Ecto neural progenitor cell (in vitro differentiated cells): ENCODE measurements around the gene VPS8.

Experiments used
- DNase-seq: peaks from one replicate; pipeline ENCODE4 v3.0.0-alpha.2; 2018; ENCODE audit warnings: low spot score

Gene VPS8

GRCh38 chr3:184812662-184813042 is 686 bp downstream of the VPS8 start:
- no peak for DNase-seq

GRCh38 chr3:184813357-184813756 is 1.4 kb downstream of the VPS8 start:
- no peak for DNase-seq

- no peak for DNase-seq
These were observed 2.2 kb downstream of the VPS8 start for GRCh38 chr3:184814214-184814613.

GRCh38 chr3:184815046-184815930 is 3.3 kb downstream of the VPS8 start:
- DNase-seq, result no peak

GRCh38 chr3:184816614-184817013 is 4.6 kb downstream of the VPS8 start:
- DNase-seq, result no peak

- DNase-seq, result no peak
These were observed 8.6 kb downstream of the VPS8 start for GRCh38 chr3:184820525-184820924.

GRCh38 chr3:184821034-184821433 is 9.1 kb downstream of the VPS8 start:
- no peak for DNase-seq

- no peak for DNase-seq
These were observed 10.1 kb downstream of the VPS8 start for GRCh38 chr3:184822081-184822480.

- no peak for DNase-seq
These were observed 10.7 kb downstream of the VPS8 start for GRCh38 chr3:184822654-184823053.

GRCh38 chr3:184823990-184824389 is 12.0 kb downstream of the VPS8 start:
- no peak for DNase-seq

- DNase-seq, result no peak
These were observed 13.3 kb downstream of the VPS8 start for GRCh38 chr3:184825121-184825820.

GRCh38 chr3:184827572-184827971 is 15.6 kb downstream of the VPS8 start:
- no peak for DNase-seq

GRCh38 chr3:184832044-184832443 is 20.1 kb downstream of the VPS8 start:
- DNase-seq, result no peak

- DNase-seq, result no peak
These were observed 20.9 kb downstream of the VPS8 start for GRCh38 chr3:184832903-184833302.

GRCh38 chr3:184836090-184836822 is 24.3 kb downstream of the VPS8 start:
- no peak for DNase-seq

GRCh38 chr3:184842433-184842832 is 30.5 kb downstream of the VPS8 start:
- DNase-seq, result no peak

GRCh38 chr3:184845819-184846218 is 33.9 kb downstream of the VPS8 start:
- no peak for DNase-seq

- DNase-seq, result no peak
These were observed 34.5 kb downstream of the VPS8 start for GRCh38 chr3:184846496-184846895.

- no peak for DNase-seq
These were observed 37.0 kb downstream of the VPS8 start for GRCh38 chr3:184848934-184849333.

GRCh38 chr3:184850201-184850600 is 38.2 kb downstream of the VPS8 start:
- DNase-seq, result no peak

- no peak for DNase-seq
These were observed 45.1 kb downstream of the VPS8 start for GRCh38 chr3:184857099-184857498.

GRCh38 chr3:184864000-184864399 is 52.0 kb downstream of the VPS8 start:
- DNase-seq, result no peak

- no peak for DNase-seq
These were observed 56.5 kb downstream of the VPS8 start for GRCh38 chr3:184868477-184868876.
